HepG2 (cell line): ENCODE data around the gene GRB10. TPM values are rescaled to one million over a fixed set of nuclear protein-coding genes. Genes with fewer than 3 reads are reported as not detected.

Experiments used
- AGO2 ChIP-seq: fragments of 200-400 bp; formaldehyde crosslinking; optimal IDR thresholded peaks from 2 replicates; pipeline ENCODE3; 2017; ENCODE audit warnings: mild to moderate bottlenecking, low read depth, low read length, moderate library complexity
- BHLHE40 ChIP-seq: IDR thresholded peaks from 2 replicates; pipeline ENCODE4 v1.6.1; 2011; ENCODE audit warnings: low read length, improper control_type of control experiment
- CBX5 ChIP-seq: sonication (generic); formaldehyde crosslinking; IDR thresholded peaks from 2 replicates; pipeline ENCODE4 v1.4.0; 2020; ENCODE audit warnings: missing genetic modification reagents, borderline replicate concordance
- FOXK2 ChIP-seq: fragments of 450-650 bp; IDR thresholded peaks from 2 replicates; pipeline ENCODE4 v1.6.1; 2016
- FOXO1 ChIP-seq: sonication (generic); formaldehyde crosslinking; IDR thresholded peaks from 2 replicates; pipeline ENCODE4 v1.4.0; 2020; ENCODE audit warnings: missing genetic modification reagents
- GTF3A ChIP-seq: sonication (generic); formaldehyde crosslinking; conservative IDR thresholded peaks from 2 replicates; pipeline ENCODE4 v1.4.0; 2020; ENCODE audit warnings: mild to moderate bottlenecking, missing genetic modification reagents
- HHEX ChIP-seq: IDR thresholded peaks from 2 replicates; pipeline ENCODE4 v1.6.1; 2016; ENCODE audit warnings: control low read depth
- HNF1B ChIP-seq: sonication (generic); formaldehyde crosslinking; IDR thresholded peaks from 2 replicates; pipeline ENCODE4 v1.5.1; 2020; ENCODE audit warnings: mild to moderate bottlenecking, moderate library complexity, missing genetic modification reagents
- HNRNPL ChIP-seq: fragments of 200-400 bp; formaldehyde crosslinking; IDR thresholded peaks from 2 replicates; pipeline ENCODE4 v1.6.1; 2017; ENCODE audit warnings: mild to moderate bottlenecking, low read depth, low read length
- HOXA9 ChIP-seq: sonication (generic); formaldehyde crosslinking; IDR thresholded peaks from 2 replicates; pipeline ENCODE4 v1.8.1; 2022; ENCODE audit warnings: missing genetic modification reagents, mild to moderate bottlenecking, moderate library complexity, borderline replicate concordance
- KLF15 ChIP-seq: sonication (generic); formaldehyde crosslinking; IDR thresholded peaks from 2 replicates; pipeline ENCODE4 v1.8.1; 2023; ENCODE audit warnings: borderline replicate concordance, mild to moderate bottlenecking, inconsistent platforms, missing genetic modification reagents, mixed read lengths
- NFE2L2 ChIP-seq: fragments of 150-350 bp; IDR thresholded peaks from 2 replicates; pipeline ENCODE4 v1.6.1; 2014; ENCODE audit warnings: low read length
- NFYB ChIP-seq: sonication (generic); formaldehyde crosslinking; IDR thresholded peaks from 2 replicates; pipeline ENCODE4 v1.4.0; 2020; ENCODE audit warnings: missing genetic modification reagents
- ONECUT2 ChIP-seq: sonication (generic); formaldehyde crosslinking; IDR thresholded peaks from 2 replicates; pipeline ENCODE4 v1.4.0; 2020; ENCODE audit warnings: missing genetic modification reagents
- SMC3 ChIP-seq: IDR thresholded peaks from 2 replicates; pipeline ENCODE4 v1.6.1; 2011; ENCODE audit warnings: low read length, improper control_type of control experiment
- SOX6 ChIP-seq, 2 experiments: fragments of 450-650 bp in 1 of 2; sonication (generic) in 1 of 2; formaldehyde crosslinking in 1 of 2; IDR thresholded peaks; 2 replicates each; pipeline versions ENCODE4 v1.4.0 to v1.6.1; 2017 to 2020; ENCODE audit warnings: antibody characterized with exemption in 1 of 2, mild to moderate bottlenecking in 1 of 2, missing genetic modification reagents in 1 of 2
- TBX2 ChIP-seq: sonication (generic); formaldehyde crosslinking; IDR thresholded peaks from 2 replicates; pipeline ENCODE4 v1.5.0; 2020; ENCODE audit warnings: missing genetic modification reagents, mild to moderate bottlenecking, borderline replicate concordance
- ZBTB21 ChIP-seq: sonication (generic); formaldehyde crosslinking; IDR thresholded peaks from 2 replicates; pipeline ENCODE4 v1.4.0; 2020; ENCODE audit warnings: missing genetic modification reagents
- ZFP41 ChIP-seq: sonication (generic); formaldehyde crosslinking; IDR thresholded peaks from 2 replicates; pipeline ENCODE4 v1.4.0; 2020; ENCODE audit warnings: mild to moderate bottlenecking, missing genetic modification reagents, borderline replicate concordance
- ZKSCAN8 ChIP-seq: IDR thresholded peaks from 2 replicates; pipeline ENCODE4 v1.6.1; 2016; ENCODE audit warnings: borderline replicate concordance, missing genetic modification reagents, missing compliant biosample characterization
- ZNF260 ChIP-seq: sonication (generic); formaldehyde crosslinking; IDR thresholded peaks from 2 replicates; pipeline ENCODE4 v1.4.0; 2020; ENCODE audit warnings: missing genetic modification reagents, low read depth, mild to moderate bottlenecking, borderline replicate concordance
- ZNF670 ChIP-seq: sonication (generic); formaldehyde crosslinking; IDR thresholded peaks from 2 replicates; pipeline ENCODE4 v1.8.0; 2022; ENCODE audit warnings: mild to moderate bottlenecking, missing genetic modification reagents, borderline replicate concordance
- ZNF761 ChIP-seq: sonication (generic); formaldehyde crosslinking; conservative IDR thresholded peaks from 2 replicates; pipeline ENCODE4 v1.4.0; 2020; ENCODE audit warnings: mild to moderate bottlenecking, missing genetic modification reagents
- ZNF790 ChIP-seq: sonication (generic); formaldehyde crosslinking; IDR thresholded peaks from 2 replicates; pipeline ENCODE4 v1.8.0; 2022; ENCODE audit warnings: missing genetic modification reagents, mild to moderate bottlenecking, borderline replicate concordance
- ZSCAN22 ChIP-seq: sonication (generic); formaldehyde crosslinking; IDR thresholded peaks from 2 replicates; pipeline ENCODE4 v1.4.0; 2020; ENCODE audit warnings: mild to moderate bottlenecking, missing genetic modification reagents
- polyA plus RNA-seq, 8 experiments: library from polyadenylated mRNA; depleted of rRNA in 3 of 8; stranded (reverse) in 7 of 8; unstranded in 1 of 8; fragments of >200 nt; fragmentation: Illumina TruSeq in 4 of 8; extraction: Trizol in 4 of 8; gene quantifications; 2 replicates each; pipeline versions ENCODE4 v1.2.1 to v1.2.3, GENCODE V29; 2011 to 2016; ENCODE audit warnings: low read depth in 4 of 8, missing spikeins in 1 of 8, mixed read lengths in 1 of 8; ENCODE audit not compliant: insufficient read depth in 1 of 8
- total RNA-seq, 5 experiments: library from RNA; depleted of rRNA; stranded (reverse); fragments of >200 nt; fragmentation: Illumina TruSeq; extraction: Trizol; gene quantifications; 2 replicates each; pipeline ENCODE4 v1.2.3, GENCODE V29; 2016; ENCODE audit warnings: low read depth in 1 of 5
- TF ChIP-seq, protein P1 (sequence below): IDR thresholded peaks from 2 replicates; pipeline ENCODE4 v1.6.1; 2016; ENCODE audit warnings: missing biosample characterization, missing genetic modification reagents, low read depth
- TF ChIP-seq, protein P2 (sequence below): sonication (generic); formaldehyde crosslinking; IDR thresholded peaks from 2 replicates; pipeline ENCODE4 v1.4.0; 2020; ENCODE audit warnings: missing genetic modification reagents
- TF ChIP-seq, protein P3 (sequence below): IDR thresholded peaks from 2 replicates; pipeline ENCODE4 v1.6.1; 2016

GRB10 gene
- total and polyA plus RNA-seq, 2 of the 13 experiments (the other 11 are each of a cell fraction or from before 2014, with no cell fraction given): 4.0 to 6.8 TPM

DNA sequence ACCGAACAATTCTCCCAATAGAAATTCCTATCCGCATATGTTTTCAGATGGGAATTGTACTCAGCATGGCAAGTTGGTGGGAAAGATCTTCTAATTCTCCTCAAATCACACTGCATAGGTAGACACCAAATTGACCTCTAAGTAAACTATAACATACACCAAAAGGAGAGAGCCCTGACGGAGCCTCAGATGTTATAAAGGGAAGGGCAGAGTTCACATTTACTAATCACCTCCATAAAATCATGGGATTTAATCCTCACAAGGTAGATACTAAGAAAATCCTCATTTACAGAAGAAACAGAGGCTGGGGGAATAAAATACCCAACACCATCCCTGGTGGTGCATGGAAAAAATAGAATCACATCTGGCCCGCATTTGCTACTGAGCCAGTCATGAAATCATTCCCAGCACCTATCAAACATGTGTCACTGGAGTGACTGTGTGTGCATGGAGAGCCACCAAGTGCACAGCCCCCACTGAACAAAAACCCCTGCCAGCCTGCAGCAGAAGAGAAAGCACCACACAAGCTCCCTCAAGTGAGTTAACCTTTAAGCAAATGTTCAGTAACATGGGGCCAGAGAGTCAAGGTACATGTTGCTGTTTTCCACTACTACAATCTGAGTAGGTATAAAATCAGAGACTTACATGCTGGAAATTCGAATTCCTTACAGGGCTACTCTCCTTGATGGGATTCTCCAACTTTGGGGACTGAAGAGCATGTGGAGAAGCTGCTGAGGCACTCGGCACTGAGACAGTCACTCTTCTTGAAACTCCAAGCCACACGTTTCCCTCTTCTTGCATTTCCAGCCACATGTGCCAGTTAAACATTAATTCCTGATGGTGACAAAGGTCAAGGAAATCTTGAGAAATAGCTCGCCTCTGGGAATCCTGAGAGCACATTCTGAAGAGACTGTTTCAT, 217.8 kb downstream of the GRB10 start, which contains the start of gene DDC (continued):
- TF ChIP-seq CBX5 (CRISPR knock-in tag) (no peak), GTF3A (CRISPR knock-in tag) (no peak), NFE2L2 (no peak), ZNF670 (no peak), FOXK2 (no peak), HNRNPL (no peak), NFYB (CRISPR knock-in tag) (no peak), ZFP41 (CRISPR knock-in tag) (no peak), ZNF260 (CRISPR knock-in tag) (no peak), SOX6 (IDR thresholded peaks at IDR 0.05) (no peak), SOX6 (CRISPR knock-in tag; IDR thresholded peaks at IDR 0.05) (no peak; the same call in 1 of the 2 replicates), KLF15 (CRISPR knock-in tag) (no peak), ZBTB21 (CRISPR knock-in tag) (no peak), ZNF790 (CRISPR knock-in tag) (no peak), ZNF761 (no peak), ONECUT2 (CRISPR knock-in tag) (no peak), FOXO1 (CRISPR knock-in tag) (no peak), ZSCAN22 (CRISPR knock-in tag) (no peak), HOXA9 (CRISPR knock-in tag) (no peak), BHLHE40 (peak; percentile 65), TBX2 (CRISPR knock-in tag) (no peak), HNF1B (CRISPR knock-in tag) (peak; percentile 84), SMC3 (0 out of 2 replicates have a peak, but pooled peaks have one; percentile 2), AGO2 (no peak), HHEX (CRISPR knock-in tag) (no peak), ZKSCAN8 (CRISPR knock-in tag) (no peak)
- TF ChIP-seq, protein P1, sequence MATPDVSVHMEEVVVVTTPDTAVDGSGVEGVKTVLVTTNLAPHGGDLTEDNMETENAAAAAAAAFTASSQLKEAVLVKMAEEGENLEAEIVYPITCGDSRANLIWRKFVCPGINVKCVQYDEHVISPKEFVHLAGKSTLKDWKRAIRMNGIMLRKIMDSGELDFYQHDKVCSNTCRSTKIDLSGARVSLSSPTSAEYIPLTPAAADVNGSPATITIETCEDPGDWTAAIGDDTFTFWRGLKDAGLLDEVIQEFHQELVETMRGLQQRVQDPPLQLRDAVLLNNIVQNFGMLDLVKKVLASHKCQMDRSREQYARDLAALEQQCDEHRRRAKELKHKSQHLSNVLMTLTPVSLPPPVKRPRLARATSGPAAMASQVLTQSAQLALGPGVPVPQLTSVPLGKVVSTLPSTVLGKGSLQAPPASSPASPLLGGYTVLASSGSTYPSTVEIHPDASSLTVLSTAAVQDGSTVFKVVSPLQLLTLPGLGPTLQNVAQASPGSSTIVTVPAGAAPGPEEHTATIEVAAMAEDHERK (CRISPR knock-in tag): no peak
- TF ChIP-seq, protein P2, sequence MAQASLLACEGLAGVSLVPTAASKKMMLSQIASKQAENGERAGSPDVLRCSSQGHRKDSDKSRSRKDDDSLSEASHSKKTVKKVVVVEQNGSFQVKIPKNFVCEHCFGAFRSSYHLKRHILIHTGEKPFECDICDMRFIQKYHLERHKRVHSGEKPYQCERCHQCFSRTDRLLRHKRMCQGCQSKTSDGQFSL (CRISPR knock-in tag): no peak
- TF ChIP-seq, protein P3, sequence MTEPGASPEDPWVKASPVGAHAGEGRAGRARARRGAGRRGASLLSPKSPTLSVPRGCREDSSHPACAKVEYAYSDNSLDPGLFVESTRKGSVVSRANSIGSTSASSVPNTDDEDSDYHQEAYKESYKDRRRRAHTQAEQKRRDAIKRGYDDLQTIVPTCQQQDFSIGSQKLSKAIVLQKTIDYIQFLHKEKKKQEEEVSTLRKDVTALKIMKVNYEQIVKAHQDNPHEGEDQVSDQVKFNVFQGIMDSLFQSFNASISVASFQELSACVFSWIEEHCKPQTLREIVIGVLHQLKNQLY (CRISPR knock-in tag): peak; percentile 28; the same call in 1 of the 2 replicates
